D721Med (cell line): Measurements from ENCODE around the gene PIK3R1.
"Not testable (repeated sequence)": the region's sequence is repeated elsewhere in the genome, so short reads cannot be mapped to it uniquely, and the experiment has no call there.

ENCODE experiments used
- DNase-seq: peaks from one replicate; pipeline ENCODE4 v3.0.0; 2011; ENCODE audit warnings: low spot score; ENCODE audit not compliant: insufficient read length
- FAIRE-seq: peaks from 2 replicates; lab custom pipeline; 2011; peaks lifted over from hg19 to GRCh38; lab: Jason Lieb, UNC
- CTCF ChIP-seq: IDR thresholded peaks from 2 replicates; pipeline ENCODE4 v1.5.1; 2012; ENCODE audit warnings: mild to moderate bottlenecking, control low read depth; ENCODE audit not compliant: insufficient read depth; ENCODE audit errors: missing control alignments

Gene PIK3R1

GRCh38 chr5:68231414-68232076, 16.0 kb downstream of the PIK3R1 start:
- no peak for TF ChIP-seq CTCF
- DNase-seq = no peak
- FAIRE-seq = no peak

GRCh38 chr5:68232277-68232676, 16.7 kb downstream of the PIK3R1 start:
- no peak for DNase-seq
- no peak for FAIRE-seq
- no peak for TF ChIP-seq CTCF

- no peak for TF ChIP-seq CTCF
- DNase-seq = no peak
- no peak for FAIRE-seq
These were observed 17.5 kb downstream of the PIK3R1 start for GRCh38 chr5:68233075-68233474.

- FAIRE-seq, DNase-seq: not testable (repeated sequence)
These were observed 19.7 kb downstream of the PIK3R1 start for GRCh38 chr5:68235229-68235628.

GRCh38 chr5:68237715-68238114, 22.2 kb downstream of the PIK3R1 start:
- FAIRE-seq (no peak), DNase-seq (no peak)
- TF ChIP-seq CTCF = no peak

- DNase-seq (no peak), FAIRE-seq (no peak)
- no peak for TF ChIP-seq CTCF
These were observed 23.9 kb downstream of the PIK3R1 start for GRCh38 chr5:68239487-68239886.

GRCh38 chr5:68240202-68240601, 24.6 kb downstream of the PIK3R1 start:
- TF ChIP-seq CTCF = no peak
- no peak for DNase-seq
- FAIRE-seq = no peak
